HAP-1 (cell line): Measurements from ENCODE around the gene WWP2.
"Not testable (repeated sequence)": the region's sequence is repeated elsewhere in the genome, so short reads cannot be mapped to it uniquely, and the experiment has no call there.

Source experiments
- DNase-seq, 2 experiments: peaks; one replicate each; pipeline ENCODE4 v3.0.0-alpha.2; 2016 to 2020; ENCODE audit warnings: low spot score in 2 of 2
- H3K27me3 ChIP-seq: fragments of 250-450 bp; sonication (Bioruptor Pico); 2 replicates; pipeline ENCODE4 v1.5.1; 2020; ENCODE audit warnings: low read depth, mild to moderate bottlenecking, moderate library complexity
- H3K36me3 ChIP-seq: fragments of 250-450 bp; sonication (Bioruptor Pico); replicated peaks from 2 replicates; pipeline ENCODE4 v1.5.1; 2020; ENCODE audit warnings: mild to moderate bottlenecking
- H3K4me1 ChIP-seq: fragments of 250-450 bp; sonication (Bioruptor Pico); 2 replicates; pipeline ENCODE4 v1.5.1; 2020; ENCODE audit warnings: mild to moderate bottlenecking
- H3K4me3 ChIP-seq: fragments of 250-450 bp; sonication (Bioruptor Pico); 2 replicates; pipeline ENCODE4 v1.5.1; 2020; ENCODE audit warnings: mild to moderate bottlenecking, moderate library complexity
- H3K9me3 ChIP-seq: fragments of 250-450 bp; sonication (Bioruptor Pico); 2 replicates; pipeline ENCODE4 v1.5.1; 2020; ENCODE audit warnings: mild to moderate bottlenecking, moderate library complexity
- in situ Hi-C: fragments of 300-500 bp; cut with MboI; formaldehyde crosslinking; loops from 3 replicates; pipeline ENCODE4 v1.14.3; 2020; ENCODE audit warnings: low sequenced_read_pairs, inconsistent platforms, mixed read lengths

Gene WWP2

DNA sequence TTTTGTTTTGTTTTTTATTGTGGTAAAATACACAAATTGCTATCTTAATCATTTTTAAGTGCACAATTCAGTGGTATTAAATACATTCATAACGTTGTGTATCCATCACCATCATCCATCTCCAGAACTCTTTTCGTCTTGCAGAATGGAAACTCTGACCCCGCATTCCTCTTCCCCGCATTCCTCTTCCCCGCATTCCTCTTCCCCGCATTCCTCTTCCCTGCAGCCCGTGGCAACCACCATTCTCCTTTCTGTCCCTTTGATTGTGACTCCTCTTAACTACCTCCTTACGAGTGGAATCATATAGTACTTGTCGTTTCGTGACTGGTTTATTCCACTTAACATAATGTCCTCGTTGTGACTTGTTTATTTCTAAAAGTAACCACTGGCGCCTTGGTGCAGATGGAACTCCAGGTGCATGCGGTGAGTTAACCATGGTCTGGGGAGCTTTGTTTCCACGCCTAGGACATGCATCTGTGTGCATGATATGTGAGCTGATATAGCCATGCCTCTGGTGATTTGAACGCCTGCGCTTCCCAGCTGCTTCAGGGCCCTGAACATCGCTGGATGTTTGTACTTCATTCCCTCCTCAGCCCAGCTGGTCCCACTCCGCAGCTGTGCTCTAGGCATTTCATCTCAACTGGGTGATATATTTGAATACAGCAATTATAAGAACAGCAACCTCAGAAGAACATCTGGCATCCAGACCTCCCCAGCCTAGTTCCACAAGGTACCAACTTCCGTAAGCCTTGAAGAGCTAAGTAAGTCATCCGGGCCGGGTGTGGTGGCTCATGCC lies 181.3 kb downstream of the WWP2 start:
- H3K4me3 ChIP-seq, H3K36me3 ChIP-seq, H3K4me1 ChIP-seq, H3K27me3 ChIP-seq, DNase-seq, H3K9me3 ChIP-seq: not testable (repeated sequence)
- in situ Hi-C loops: loop anchor here (25.0 kb wide), 1 partner anchor 156 kb away; no protein-coding TSS in a partner anchor

DNA sequence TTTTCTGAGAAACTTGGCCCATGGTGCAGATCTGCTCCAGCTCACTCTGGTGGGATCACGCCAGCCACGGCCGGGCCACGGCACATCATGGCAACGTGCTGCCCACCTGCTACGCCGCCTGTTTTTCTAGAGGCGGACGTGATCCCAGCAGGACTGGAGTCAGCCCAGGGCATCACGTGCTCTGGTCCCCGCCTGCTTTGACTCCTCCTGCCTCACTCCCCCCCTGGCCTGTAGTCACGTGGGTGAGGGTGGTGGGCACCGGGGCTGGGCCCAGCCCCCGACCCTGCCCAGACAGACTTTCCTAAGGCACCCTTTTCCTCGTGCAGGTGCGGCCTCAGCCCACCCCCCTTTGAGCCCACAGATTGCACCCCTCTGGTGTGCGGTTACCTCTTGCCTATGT lies 188.3 kb downstream of the WWP2 start:
- DNase-seq, H3K9me3 ChIP-seq, H3K27me3 ChIP-seq, in situ Hi-C loops, H3K36me3 ChIP-seq, H3K4me1 ChIP-seq, H3K4me3 ChIP-seq: not testable (repeated sequence)

DNA sequence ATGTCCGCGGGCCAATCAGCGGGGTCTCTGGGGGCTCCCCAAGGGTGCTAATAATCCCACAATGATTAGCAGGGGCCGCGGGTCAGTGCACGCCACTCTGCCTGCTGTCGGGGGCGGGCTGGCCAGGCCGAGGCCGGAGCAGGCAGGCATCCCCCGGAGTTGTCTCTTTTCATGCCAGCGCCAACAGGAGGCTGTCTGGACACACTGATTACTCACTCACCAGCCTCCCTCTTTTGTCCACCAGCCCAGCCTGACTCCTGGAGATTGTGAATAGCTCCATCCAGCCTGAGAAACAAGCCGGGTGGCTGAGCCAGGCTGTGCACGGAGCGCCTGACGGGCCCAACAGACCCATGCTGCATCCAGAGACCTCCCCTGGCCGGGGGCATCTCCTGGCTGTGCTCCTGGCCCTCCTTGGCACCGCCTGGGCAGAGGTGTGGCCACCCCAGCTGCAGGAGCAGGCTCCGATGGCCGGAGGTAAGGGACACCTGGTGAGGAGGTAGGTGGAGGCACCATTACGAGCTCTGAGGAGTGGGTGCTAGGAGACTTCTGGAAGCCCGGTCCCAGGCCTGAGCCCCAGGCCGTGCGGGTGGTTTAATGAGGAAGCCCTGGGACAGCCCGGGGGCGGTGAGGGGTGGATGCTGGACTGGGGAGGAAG lies 189.0 kb downstream of the WWP2 start, which contains the start of gene CLEC18A:
Gene CLEC18A (plus strand): TSS at position 318 of the 655 bp plus-strand sequence. CDS start 33 bp downstream, at position 351.
- H3K4me3 ChIP-seq, H3K27me3 ChIP-seq, H3K4me1 ChIP-seq, H3K36me3 ChIP-seq, H3K9me3 ChIP-seq, in situ Hi-C loops, DNase-seq: not testable (repeated sequence)

DNA sequence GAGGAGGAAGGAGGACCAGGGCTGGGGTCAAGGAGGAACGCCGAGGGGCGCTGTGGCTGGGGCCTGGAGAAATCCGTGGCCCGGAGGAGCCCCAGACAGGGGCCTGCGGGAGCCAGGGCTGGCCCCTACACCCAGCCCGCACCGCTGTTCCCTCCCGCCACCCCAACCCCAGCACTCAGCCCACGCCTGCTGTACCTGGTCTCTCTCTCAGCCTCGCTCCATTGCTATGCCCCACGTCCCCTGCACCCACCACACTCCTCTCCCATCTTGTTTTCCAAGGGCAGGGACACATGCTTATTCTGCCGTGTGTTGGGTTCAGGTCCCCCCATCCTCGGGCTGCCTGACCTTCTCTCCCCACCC lies 189.5 kb downstream of the WWP2 start:
- H3K27me3 ChIP-seq, in situ Hi-C loops, H3K9me3 ChIP-seq, H3K4me3 ChIP-seq, DNase-seq, H3K36me3 ChIP-seq, H3K4me1 ChIP-seq: not testable (repeated sequence)

DNA sequence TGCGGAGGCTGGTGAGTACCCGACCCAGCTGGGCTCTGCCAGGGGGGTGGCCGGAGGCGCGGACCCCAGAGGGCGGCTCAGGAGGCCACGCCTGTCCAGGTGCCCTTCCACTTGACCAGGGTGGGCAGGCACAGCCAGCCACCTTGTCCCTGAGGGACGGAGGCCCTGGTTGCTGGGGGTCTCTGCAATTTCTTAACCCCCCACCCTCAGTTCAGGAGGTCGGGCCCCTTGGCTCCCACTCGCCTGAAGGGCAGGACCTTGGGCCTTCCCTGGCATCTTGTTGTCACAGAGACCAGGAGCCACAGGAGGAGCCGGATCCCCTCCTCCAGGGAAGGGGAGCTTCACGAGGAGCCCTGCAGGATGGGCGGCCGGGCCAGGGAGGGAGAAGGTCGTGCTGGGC lies 190.0 kb downstream of the WWP2 start:
- in situ Hi-C loops: not testable (repeated sequence)

DNA sequence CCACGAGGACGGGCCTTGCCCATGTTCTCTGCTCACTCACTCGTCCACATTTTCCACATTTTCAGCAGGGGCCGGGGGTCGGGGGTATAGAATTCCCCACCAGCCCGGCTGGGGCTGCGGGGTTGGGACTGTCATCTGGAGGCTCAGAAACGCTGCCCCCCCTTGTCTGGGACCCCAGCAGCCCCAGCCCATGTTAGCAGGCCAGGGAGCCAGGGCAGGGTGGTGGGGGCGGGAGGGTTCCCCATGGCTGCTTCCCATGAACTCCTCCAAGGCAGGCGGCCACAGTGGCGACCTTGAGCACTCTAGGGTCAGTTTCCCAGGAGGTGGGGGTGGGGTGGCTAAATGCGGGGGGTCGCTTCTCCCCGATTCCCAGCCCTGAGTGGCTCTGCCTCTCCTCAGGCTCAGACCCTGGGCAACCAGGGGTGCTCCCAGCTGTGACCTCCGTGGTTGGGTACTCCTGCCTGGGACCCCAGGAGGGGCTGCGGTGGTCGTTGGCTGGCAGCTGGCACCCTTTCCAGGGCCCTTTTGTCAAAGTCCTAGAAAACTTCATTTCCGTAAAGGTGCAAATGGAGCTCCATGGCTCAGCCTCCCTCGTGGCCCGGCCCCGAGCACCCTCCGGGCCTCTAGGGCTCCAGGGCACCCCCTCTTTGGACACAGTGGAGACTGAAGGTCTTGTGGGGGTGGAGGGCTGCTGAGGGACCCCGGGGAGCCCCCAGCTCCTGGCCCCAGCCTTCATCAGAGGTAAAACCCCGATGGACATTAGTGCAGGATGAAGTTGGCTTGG lies 190.6 kb downstream of the WWP2 start:
- H3K36me3 ChIP-seq, H3K27me3 ChIP-seq, H3K4me3 ChIP-seq, DNase-seq, H3K9me3 ChIP-seq, in situ Hi-C loops, H3K4me1 ChIP-seq: not testable (repeated sequence)

More for the DNA sequence above, 190.0 kb downstream of the WWP2 start:
- H3K27me3 ChIP-seq, H3K9me3 ChIP-seq, H3K4me3 ChIP-seq, H3K4me1 ChIP-seq, DNase-seq, H3K36me3 ChIP-seq: not testable (repeated sequence)

- H3K9me3 ChIP-seq, H3K27me3 ChIP-seq, H3K4me1 ChIP-seq, in situ Hi-C loops, H3K4me3 ChIP-seq, H3K36me3 ChIP-seq, DNase-seq: not testable (repeated sequence)
These were observed 192.1 kb downstream of the WWP2 start for GRCh38 chr16:69954241-69954640.

GRCh38 chr16:69963312-69963711 lies 201.2 kb downstream of the WWP2 start:
- H3K4me1 ChIP-seq, H3K9me3 ChIP-seq, in situ Hi-C loops, H3K27me3 ChIP-seq, DNase-seq, H3K36me3 ChIP-seq, H3K4me3 ChIP-seq: not testable (repeated sequence)

GRCh38 chr16:69964960-69965660 lies 203.0 kb downstream of the WWP2 start:
- H3K9me3 ChIP-seq, H3K4me1 ChIP-seq, in situ Hi-C loops, H3K4me3 ChIP-seq, H3K36me3 ChIP-seq, DNase-seq, H3K27me3 ChIP-seq: not testable (repeated sequence)

DNA sequence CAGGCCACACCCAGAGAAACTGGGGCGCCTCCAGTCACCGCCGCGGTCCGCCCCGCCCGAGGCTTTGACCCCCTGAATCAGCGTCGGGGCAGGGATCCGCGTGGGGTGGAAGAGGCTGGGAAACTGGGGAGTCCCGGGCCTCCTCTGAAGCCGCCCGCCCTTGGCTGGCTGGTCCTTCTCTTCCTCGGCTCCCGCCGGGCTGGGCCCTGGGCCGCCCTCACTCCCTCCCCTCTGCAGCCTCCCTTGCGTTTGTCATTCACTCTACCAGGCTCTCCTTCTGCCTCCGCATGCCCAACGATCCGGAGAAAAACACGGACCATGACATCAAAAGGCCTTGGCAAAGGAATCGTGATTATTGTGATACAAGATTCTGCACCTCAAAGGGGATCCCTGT lies 203.5 kb downstream of the WWP2 start:
- H3K36me3 ChIP-seq, H3K4me3 ChIP-seq, H3K4me1 ChIP-seq, H3K27me3 ChIP-seq, H3K9me3 ChIP-seq, in situ Hi-C loops, DNase-seq: not testable (repeated sequence)

- H3K4me1 ChIP-seq, H3K27me3 ChIP-seq, DNase-seq, H3K4me3 ChIP-seq, in situ Hi-C loops, H3K9me3 ChIP-seq, H3K36me3 ChIP-seq: not testable (repeated sequence)
These were observed 205.6 kb downstream of the WWP2 start for GRCh38 chr16:69967688-69968087.

DNA sequence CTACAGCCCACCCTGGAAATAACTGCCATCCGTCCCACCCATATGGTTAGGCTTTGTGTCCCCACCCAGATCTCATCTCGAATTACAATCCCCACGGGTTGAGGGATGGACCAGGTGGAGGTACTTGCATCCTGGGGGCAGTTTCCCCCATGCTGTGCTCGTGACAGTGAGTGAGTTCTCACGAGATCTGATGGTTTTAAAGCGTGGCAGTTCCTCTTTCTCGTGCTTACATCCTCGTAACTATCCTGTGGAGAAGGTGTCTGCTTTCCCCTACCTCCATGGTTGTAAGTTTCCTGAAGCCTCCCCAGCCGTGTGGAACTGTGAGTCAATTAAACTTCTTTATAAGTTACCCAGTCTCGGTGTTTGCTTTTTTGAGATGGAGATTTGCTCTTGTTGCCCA lies 206.0 kb downstream of the WWP2 start:
- DNase-seq, in situ Hi-C loops, H3K9me3 ChIP-seq, H3K27me3 ChIP-seq, H3K4me1 ChIP-seq, H3K4me3 ChIP-seq, H3K36me3 ChIP-seq: not testable (repeated sequence)

- DNase-seq, H3K36me3 ChIP-seq, H3K9me3 ChIP-seq, H3K27me3 ChIP-seq, in situ Hi-C loops, H3K4me3 ChIP-seq, H3K4me1 ChIP-seq: not testable (repeated sequence)
These were observed 207.5 kb downstream of the WWP2 start for GRCh38 chr16:69969657-69970056.
